Astrocyte of the spinal cord (primary cell): ENCODE results near the gene PICALM.
A peak's percentile ranks its signal among the peaks of the same experiment; 100 is the strongest.

Source experiments
- DNase-seq: peaks from one replicate; pipeline ENCODE4 v3.0.0; 2011; ENCODE audit warnings: low read depth, low spot score
- H3K4me3 ChIP-seq: 2 replicates; pipeline ENCODE4 v1.5.1; 2011; ENCODE audit warnings: low read depth, mild to moderate bottlenecking, low read length, moderate library complexity
- CTCF ChIP-seq: IDR thresholded peaks from 2 replicates; pipeline ENCODE4 v1.5.1; 2012; ENCODE audit warnings: low read depth, mild to moderate bottlenecking, low read length, inconsistent platforms
- in situ Hi-C: cut with HindIII; loops from 2 replicates; pipeline ENCODE4 v1.10.0; 2017; ENCODE audit warnings: low sequenced_read_pairs

Gene PICALM

GRCh38 chr11:86041975-86042378 is 26.9 kb downstream of the PICALM start:
- peak; percentile 92 for DNase-seq
- peak; percentile 74 for TF ChIP-seq CTCF
- no peak overlapping the region for H3K4me3 ChIP-seq
- in situ Hi-C loops: no loop called here

GRCh38 chr11:86040919-86041850 is 27.7 kb downstream of the PICALM start:
- in situ Hi-C loops: no loop called here
- DNase-seq: no peak
- no peak for TF ChIP-seq CTCF
- no peak overlapping the region for H3K4me3 ChIP-seq

GRCh38 chr11:86039094-86039493 is 29.8 kb downstream of the PICALM start:
- in situ Hi-C loops: no loop called here
- H3K4me3 ChIP-seq: no peak overlapping the region
- TF ChIP-seq CTCF: no peak
- no peak for DNase-seq

- no peak for DNase-seq
- H3K4me3 ChIP-seq: no peak overlapping the region
- in situ Hi-C loops: no loop called here
- TF ChIP-seq CTCF: no peak
Observed at GRCh38 chr11:86037743-86038142, 31.1 kb downstream of the PICALM start.

GRCh38 chr11:86035920-86036319 is 33.0 kb downstream of the PICALM start:
- in situ Hi-C loops: no loop called here
- H3K4me3 ChIP-seq: no peak overlapping the region
- no peak for DNase-seq
- TF ChIP-seq CTCF: no peak

- no peak for TF ChIP-seq CTCF
- in situ Hi-C loops: no loop called here
Observed at GRCh38 chr11:86035164-86035563, 33.7 kb downstream of the PICALM start.

More at GRCh38 chr11:86035164-86035563, 33.7 kb downstream of the PICALM start:
- no peak overlapping the region for H3K4me3 ChIP-seq
- no peak for DNase-seq
